ENCODE results near the gene COPA. TPM values are rescaled to one million over a fixed set of nuclear protein-coding genes. Genes with fewer than 3 reads are reported as not detected.

COPA gene
- total RNA-seq, 1 donor from 2014 or later = 281 TPM

DNA sequence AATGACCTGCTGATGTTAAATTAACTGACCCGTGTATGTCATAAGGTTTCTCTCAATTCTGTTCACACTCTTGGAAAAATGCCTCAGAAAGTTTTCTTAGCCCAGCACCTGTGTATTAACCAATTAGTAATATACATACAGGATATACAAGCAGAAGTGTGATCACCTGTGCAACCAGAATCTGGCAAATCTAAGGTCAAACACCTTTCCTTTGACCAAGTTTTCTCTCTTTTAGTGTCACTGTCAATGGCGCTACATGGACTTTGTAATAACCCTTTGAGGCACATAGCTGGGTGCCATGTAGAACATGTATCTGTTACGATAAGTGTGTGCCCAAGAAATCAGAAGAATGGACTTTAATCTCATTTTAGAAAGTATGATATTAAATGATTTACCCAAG is 1.2 kb upstream of the COPA start:
- Mint-ChIP-seq H3K27me3 (ENCODE audit: low read depth, unreplicated experiment) (no peaks in the 10 kb centered on the region), H3K36me3 (ENCODE audit: low read depth, unreplicated experiment) (peaks cover 10% of the 10 kb centered on the region), H3K27ac (ENCODE audit: unreplicated experiment) (peak overlapping the region; percentile 100), H3K4me3 (ENCODE audit: unreplicated experiment) (peak overlapping the region; percentile 100), H3K4me1 (ENCODE audit: low read depth, unreplicated experiment) (peaks cover 24% of the 10 kb centered on the region), H3K9me3 (ENCODE audit: unreplicated experiment) (no peaks in the 10 kb centered on the region)
- Histone ChIP-seq H3K4me2 (ENCODE audit: low read length) (peak overlapping the region; percentile 94), H3K27ac (ENCODE audit: low read depth, low read length) (no peak overlapping the region), H3K27me3 (ENCODE audit: insufficient read depth, low read length) (no peaks in the 10 kb centered on the region), H3K4me3 (ENCODE audit: insufficient read depth, low read depth, low read length) (peak overlapping the region; percentile 99), H4K20me1 (ENCODE audit: insufficient read depth, low read length) (peaks cover 40% of the 10 kb centered on the region), H3K9ac (ENCODE audit: low read length) (peak overlapping the region; percentile 100), H3K79me2 (ENCODE audit: insufficient read depth, low read length) (peaks cover 57% of the 10 kb centered on the region), H3K36me3 (ENCODE audit: insufficient read depth, low read length) (peaks cover 22% of the 10 kb centered on the region), H3K9me3 (ENCODE audit: insufficient read depth, low read depth, low read length) (no peaks in the 10 kb centered on the region), H2AFZ (ENCODE audit: low read depth, low read length) (no peak overlapping the region), H3K4me1 (ENCODE audit: insufficient read depth, low read length) (peaks cover 15% of the 10 kb centered on the region)
- DNase-seq (ENCODE audit: low read depth) (no peak), FAIRE-seq (no peak)
- TF ChIP-seq EZH2 (IDR thresholded peaks at IDR 0.05; ENCODE audit: insufficient read depth, low read length) = no peak
- TF ChIP-seq, protein P1, sequence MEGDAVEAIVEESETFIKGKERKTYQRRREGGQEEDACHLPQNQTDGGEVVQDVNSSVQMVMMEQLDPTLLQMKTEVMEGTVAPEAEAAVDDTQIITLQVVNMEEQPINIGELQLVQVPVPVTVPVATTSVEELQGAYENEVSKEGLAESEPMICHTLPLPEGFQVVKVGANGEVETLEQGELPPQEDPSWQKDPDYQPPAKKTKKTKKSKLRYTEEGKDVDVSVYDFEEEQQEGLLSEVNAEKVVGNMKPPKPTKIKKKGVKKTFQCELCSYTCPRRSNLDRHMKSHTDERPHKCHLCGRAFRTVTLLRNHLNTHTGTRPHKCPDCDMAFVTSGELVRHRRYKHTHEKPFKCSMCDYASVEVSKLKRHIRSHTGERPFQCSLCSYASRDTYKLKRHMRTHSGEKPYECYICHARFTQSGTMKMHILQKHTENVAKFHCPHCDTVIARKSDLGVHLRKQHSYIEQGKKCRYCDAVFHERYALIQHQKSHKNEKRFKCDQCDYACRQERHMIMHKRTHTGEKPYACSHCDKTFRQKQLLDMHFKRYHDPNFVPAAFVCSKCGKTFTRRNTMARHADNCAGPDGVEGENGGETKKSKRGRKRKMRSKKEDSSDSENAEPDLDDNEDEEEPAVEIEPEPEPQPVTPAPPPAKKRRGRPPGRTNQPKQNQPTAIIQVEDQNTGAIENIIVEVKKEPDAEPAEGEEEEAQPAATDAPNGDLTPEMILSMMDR (IDR thresholded peaks at IDR 0.05; ENCODE audit: insufficient read depth, low read depth, low read length) = no peak

DNA sequence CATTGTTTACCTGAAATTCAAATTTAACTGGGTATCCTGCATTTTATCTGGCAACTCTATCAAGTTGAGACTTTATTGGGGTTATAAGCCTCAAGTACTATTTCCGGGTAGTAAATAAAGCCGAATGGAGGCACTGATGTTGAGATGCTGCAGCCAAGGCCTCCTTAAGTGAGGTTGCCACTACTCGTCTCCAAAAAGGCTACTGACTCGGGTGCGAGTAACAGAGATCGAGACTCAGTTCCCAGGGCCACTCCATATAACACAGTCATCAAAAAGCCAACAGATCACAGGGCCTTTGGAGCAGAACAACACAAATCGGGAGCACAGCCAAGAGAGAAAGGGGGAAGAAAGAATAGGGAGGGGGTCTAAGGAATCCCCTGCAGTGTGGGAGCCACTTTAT is 524 bp downstream of the COPA start:
- Histone ChIP-seq H3K79me2 (ENCODE audit: insufficient read depth, low read length) (peaks cover 75% of the 10 kb centered on the region), H3K4me3 (ENCODE audit: insufficient read depth, low read depth, low read length) (peak overlapping the region; percentile 99), H3K27me3 (ENCODE audit: insufficient read depth, low read length) (no peaks in the 10 kb centered on the region), H3K4me1 (ENCODE audit: insufficient read depth, low read length) (peaks cover 17% of the 10 kb centered on the region), H3K9ac (ENCODE audit: low read length) (peak overlapping the region; percentile 100), H2AFZ (ENCODE audit: low read depth, low read length) (peak overlapping the region; percentile 90), H4K20me1 (ENCODE audit: insufficient read depth, low read length) (peaks cover 47% of the 10 kb centered on the region), H3K36me3 (ENCODE audit: insufficient read depth, low read length) (peaks cover 28% of the 10 kb centered on the region), H3K4me2 (ENCODE audit: low read length) (peak overlapping the region; percentile 94), H3K9me3 (ENCODE audit: insufficient read depth, low read depth, low read length) (no peaks in the 10 kb centered on the region), H3K27ac (ENCODE audit: low read depth, low read length) (peak overlapping the region; percentile 98)
- DNase-seq (ENCODE audit: low read depth) = no peak
- peaks cover 10% of the 10 kb centered on the region for H3K36me3 Mint-ChIP-seq (ENCODE audit: low read depth, unreplicated experiment)
- peak overlapping the region; percentile 100 for H3K27ac Mint-ChIP-seq (ENCODE audit: unreplicated experiment)
- no peak for FAIRE-seq
- peaks cover 30% of the 10 kb centered on the region for H3K4me1 Mint-ChIP-seq (ENCODE audit: low read depth, unreplicated experiment)
- H3K9me3 Mint-ChIP-seq (ENCODE audit: unreplicated experiment) = no peaks in the 10 kb centered on the region
- H3K4me3 Mint-ChIP-seq (ENCODE audit: unreplicated experiment) = peak overlapping the region; percentile 100
- no peak for TF ChIP-seq EZH2 (IDR thresholded peaks at IDR 0.05; ENCODE audit: insufficient read depth, low read length)
- TF ChIP-seq, protein P1 (IDR thresholded peaks at IDR 0.05; ENCODE audit: insufficient read depth, low read depth, low read length) = no peak
- H3K27me3 Mint-ChIP-seq (ENCODE audit: low read depth, unreplicated experiment) = no peaks in the 10 kb centered on the region

DNA sequence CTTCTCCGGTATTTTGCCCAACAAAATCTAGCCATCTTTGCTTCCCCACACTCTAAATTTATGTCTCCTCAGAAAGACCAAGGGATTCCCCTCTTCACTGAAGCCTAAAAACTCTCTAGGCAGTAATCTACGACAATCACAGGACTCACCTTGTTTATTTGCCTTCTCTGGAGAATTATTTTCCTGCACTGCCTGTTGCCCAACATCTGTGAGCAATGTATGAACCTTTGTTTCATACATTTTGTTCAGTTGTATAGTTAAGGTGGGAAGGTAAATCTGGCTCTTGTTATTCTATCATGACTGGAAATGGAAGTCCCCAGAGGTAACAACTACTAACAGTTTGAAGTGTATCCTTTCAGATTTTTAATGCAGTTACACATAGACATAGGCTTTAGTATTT is 2.2 kb downstream of the COPA start:
- H3K79me2 ChIP-seq (ENCODE audit: insufficient read depth, low read length) = peaks cover 90% of the 10 kb centered on the region
- peak overlapping the region; percentile 100 for H3K4me3 Mint-ChIP-seq (ENCODE audit: unreplicated experiment)
- peaks cover 6% of the 10 kb centered on the region for H3K36me3 Mint-ChIP-seq (ENCODE audit: low read depth, unreplicated experiment)
- H3K36me3 ChIP-seq (ENCODE audit: insufficient read depth, low read length) = peaks cover 28% of the 10 kb centered on the region
- FAIRE-seq = no peak
- no peak overlapping the region for H3K27ac Mint-ChIP-seq (ENCODE audit: unreplicated experiment)
- no peaks in the 10 kb centered on the region for H3K9me3 Mint-ChIP-seq (ENCODE audit: unreplicated experiment)
- peaks cover 62% of the 10 kb centered on the region for H4K20me1 ChIP-seq (ENCODE audit: insufficient read depth, low read length)
- no peak overlapping the region for H2AFZ ChIP-seq (ENCODE audit: low read depth, low read length)
- peak overlapping the region; percentile 94 for H3K4me2 ChIP-seq (ENCODE audit: low read length)
- H3K27me3 Mint-ChIP-seq (ENCODE audit: low read depth, unreplicated experiment) = no peaks in the 10 kb centered on the region
- peaks cover 30% of the 10 kb centered on the region for H3K4me1 Mint-ChIP-seq (ENCODE audit: low read depth, unreplicated experiment)
- H3K4me1 ChIP-seq (ENCODE audit: insufficient read depth, low read length) = peaks cover 17% of the 10 kb centered on the region
- no peak for DNase-seq (ENCODE audit: low read depth)
- H3K9ac ChIP-seq (ENCODE audit: low read length) = peak overlapping the region; percentile 100
- no peaks in the 10 kb centered on the region for H3K9me3 ChIP-seq (ENCODE audit: insufficient read depth, low read depth, low read length)
- TF ChIP-seq EZH2 (IDR thresholded peaks at IDR 0.05; ENCODE audit: insufficient read depth, low read length) = no peak
- TF ChIP-seq, protein P1 (IDR thresholded peaks at IDR 0.05; ENCODE audit: insufficient read depth, low read depth, low read length) = no peak
- no peaks in the 10 kb centered on the region for H3K27me3 ChIP-seq (ENCODE audit: insufficient read depth, low read length)
- peak overlapping the region; percentile 99 for H3K4me3 ChIP-seq (ENCODE audit: insufficient read depth, low read depth, low read length)
- H3K27ac ChIP-seq (ENCODE audit: low read depth, low read length) = no peak overlapping the region
